Panc1 (cell line): ENCODE results near the gene NHSL1. TPM values are rescaled to one million over a fixed set of nuclear protein-coding genes. Genes with fewer than 3 reads are reported as not detected.

Source experiments
- ATAC-seq: fragments of 200-7000 bp; cut with Tn5 transposase; 2 replicates; pipeline ENCODE4 v1.9.1; 2020; ENCODE audit warnings: mild to moderate bottlenecking, moderate library complexity
- BruUV-seq: library from RNA; stranded (reverse); fragments of 400-500 nt; replicated peaks from 2 replicates; lab custom pipeline; 2021; lab: Mats Ljungman, UMichigan
- CTCF ChIA-PET: fragments of 300-600 bp; sonication (Branson Sonifier 250); formaldehyde crosslinking; loops from one replicate; lab custom pipeline; 2022; ENCODE audit warnings: antibody characterized with exemption; lab: Charles Lee
- POLR2A ChIA-PET: fragments of 300-600 bp; sonication (Branson Sonifier 250); formaldehyde crosslinking; loops from one replicate; lab custom pipeline; 2022; ENCODE audit warnings: antibody characterized with exemption; lab: Charles Lee
- DNase-seq: peaks from one replicate; pipeline ENCODE4 v3.0.0-alpha.2; 2010; ENCODE audit warnings: low read depth, low spot score
- H3K27ac ChIP-seq: 2 replicates; pipeline ENCODE4 v1.5.1; 2011; ENCODE audit warnings: mild to moderate bottlenecking, low read length, inconsistent platforms
- H3K27me3 ChIP-seq: fragments of 200-500 bp; sonication (Bioruptor generic); 2 replicates; pipeline ENCODE4 v1.6.0; 2014; ENCODE audit warnings: low read length, inconsistent platforms; ENCODE audit not compliant: control insufficient read depth, insufficient read depth
- H3K36me3 ChIP-seq: fragments of 200-500 bp; sonication (Bioruptor generic); 2 replicates; pipeline ENCODE4 v1.5.1; 2014; ENCODE audit warnings: inconsistent platforms, mild to moderate bottlenecking, low read length, moderate library complexity; ENCODE audit not compliant: control insufficient read depth, insufficient read depth
- H3K4me1 ChIP-seq: 2 replicates; pipeline ENCODE4 v1.5.1; 2011; ENCODE audit warnings: inconsistent platforms, mild to moderate bottlenecking, low read length, moderate library complexity; ENCODE audit not compliant: control insufficient read depth, insufficient read depth
- H3K4me3 ChIP-seq, 2 experiments: 2 replicates each; pipeline ENCODE4 v1.5.1; 2011 to 2012; ENCODE audit warnings: low read depth in 2 of 2, low read length in 2 of 2, mild to moderate bottlenecking in 2 of 2, inconsistent platforms in 1 of 2, moderate library complexity in 1 of 2
- H3K9me3 ChIP-seq: fragments of 200-500 bp; sonication (Bioruptor generic); 2 replicates; pipeline ENCODE4 v1.5.1; 2014; ENCODE audit warnings: low read depth, mild to moderate bottlenecking, inconsistent platforms, low read length, moderate library complexity; ENCODE audit not compliant: control insufficient read depth, insufficient read depth
- POLR2AphosphoS5 ChIP-seq: IDR thresholded peaks from 2 replicates; pipeline ENCODE4 v1.6.1; 2012; ENCODE audit warnings: mild to moderate bottlenecking, low read depth, low read length, moderate library complexity
- SIN3A ChIP-seq: IDR thresholded peaks from 2 replicates; pipeline ENCODE4 v1.6.1; 2012; ENCODE audit warnings: low read depth, mild to moderate bottlenecking, low read length, moderate library complexity, borderline replicate concordance; ENCODE audit not compliant: insufficient read depth
- TCF7L2 ChIP-seq: IDR thresholded peaks from 2 replicates; pipeline ENCODE4 v1.6.1; 2011; ENCODE audit warnings: mild to moderate bottlenecking, low read depth, low read length, inconsistent platforms
- in situ Hi-C: cut with HindIII; loops from 2 replicates; pipeline ENCODE4 v1.10.0; 2016; ENCODE audit warnings: low sequenced_read_pairs, low pct_unique_long_range_greater_than_20kb
- intact Hi-C: fragments of 100-400 bp; cut with micrococcal nuclease; formaldehyde crosslinking; loops from one replicate; pipeline ENCODE4 v1.10.0; 2022; ENCODE audit not compliant: unreplicated experiment
- total RNA-seq: library from RNA; stranded (reverse); gene quantifications from one replicate; pipeline ENCODE4 v1.2.1, GENCODE V29; 2021; ENCODE audit not compliant: unreplicated experiment
- TF ChIP-seq, protein P1 (sequence below): fragments of 450-650 bp; IDR thresholded peaks from 2 replicates; pipeline ENCODE4 v1.5.1; 2017; ENCODE audit warnings: mild to moderate bottlenecking
- TF ChIP-seq, protein P2 (sequence below), 2 experiments: IDR thresholded peaks; 2 replicates each; pipeline ENCODE4 v1.6.1; 2011 to 2012; ENCODE audit warnings: low read depth in 2 of 2, control low read depth in 1 of 2, low read length in 1 of 2, mild to moderate bottlenecking in 1 of 2, moderate library complexity in 1 of 2; ENCODE audit not compliant: insufficient read depth in 1 of 2

The NHSL1 gene
- total RNA-seq, 1 experiment from 2014 or later: 20.6 TPM

DNA sequence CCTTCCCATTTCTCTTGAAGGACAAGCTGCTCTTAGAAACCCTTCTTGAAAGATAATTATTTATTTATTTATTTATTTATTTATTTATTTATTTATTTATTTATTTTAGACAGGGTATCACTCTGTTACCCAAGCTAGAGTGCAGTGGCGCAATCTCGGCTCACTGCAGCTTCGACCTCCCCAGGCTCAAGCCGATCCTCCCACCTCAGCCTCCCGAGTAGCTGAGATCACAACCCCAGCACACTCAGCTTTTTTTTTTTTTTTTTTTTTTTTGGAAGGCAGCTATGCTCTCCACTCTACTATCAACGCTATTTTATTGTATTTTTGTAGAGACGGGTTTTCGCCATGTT, 96.5 kb downstream of the NHSL1 start:
- ATAC-seq (no peak), DNase-seq (no peak)
- no peaks in the 10 kb centered on the region for H3K27me3 ChIP-seq
- POLR2A ChIA-PET: interaction anchor here (0.6 kb wide), 1 partner anchor 16 kb away, joined by 5 read pairs; no protein-coding TSS in a partner anchor
- in situ Hi-C loops: no loop called here
- no TSS peak for BruUV-seq
- H3K36me3 ChIP-seq: peaks cover 16% of the 10 kb centered on the region
- CTCF ChIA-PET: interaction anchor here (0.5 to 0.6 kb wide), 2 partner anchors 187 to 287 kb away, joined by 3 to 5 read pairs; no protein-coding TSS in a partner anchor
- H3K4me3 ChIP-seq: peak overlapping the region in 1 of 2 experiments; percentile 92; a peak in 2 of 4 replicates
- H3K27ac ChIP-seq: no peak overlapping the region
- no peaks in the 10 kb centered on the region for H3K9me3 ChIP-seq
- peaks cover 6% of the 10 kb centered on the region for H3K4me1 ChIP-seq
- TF ChIP-seq, protein P1, sequence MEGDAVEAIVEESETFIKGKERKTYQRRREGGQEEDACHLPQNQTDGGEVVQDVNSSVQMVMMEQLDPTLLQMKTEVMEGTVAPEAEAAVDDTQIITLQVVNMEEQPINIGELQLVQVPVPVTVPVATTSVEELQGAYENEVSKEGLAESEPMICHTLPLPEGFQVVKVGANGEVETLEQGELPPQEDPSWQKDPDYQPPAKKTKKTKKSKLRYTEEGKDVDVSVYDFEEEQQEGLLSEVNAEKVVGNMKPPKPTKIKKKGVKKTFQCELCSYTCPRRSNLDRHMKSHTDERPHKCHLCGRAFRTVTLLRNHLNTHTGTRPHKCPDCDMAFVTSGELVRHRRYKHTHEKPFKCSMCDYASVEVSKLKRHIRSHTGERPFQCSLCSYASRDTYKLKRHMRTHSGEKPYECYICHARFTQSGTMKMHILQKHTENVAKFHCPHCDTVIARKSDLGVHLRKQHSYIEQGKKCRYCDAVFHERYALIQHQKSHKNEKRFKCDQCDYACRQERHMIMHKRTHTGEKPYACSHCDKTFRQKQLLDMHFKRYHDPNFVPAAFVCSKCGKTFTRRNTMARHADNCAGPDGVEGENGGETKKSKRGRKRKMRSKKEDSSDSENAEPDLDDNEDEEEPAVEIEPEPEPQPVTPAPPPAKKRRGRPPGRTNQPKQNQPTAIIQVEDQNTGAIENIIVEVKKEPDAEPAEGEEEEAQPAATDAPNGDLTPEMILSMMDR: no peak
- TF ChIP-seq POLR2AphosphoS5 (no peak), TCF7L2 (no peak), SIN3A (no peak)
- TF ChIP-seq, protein P2, sequence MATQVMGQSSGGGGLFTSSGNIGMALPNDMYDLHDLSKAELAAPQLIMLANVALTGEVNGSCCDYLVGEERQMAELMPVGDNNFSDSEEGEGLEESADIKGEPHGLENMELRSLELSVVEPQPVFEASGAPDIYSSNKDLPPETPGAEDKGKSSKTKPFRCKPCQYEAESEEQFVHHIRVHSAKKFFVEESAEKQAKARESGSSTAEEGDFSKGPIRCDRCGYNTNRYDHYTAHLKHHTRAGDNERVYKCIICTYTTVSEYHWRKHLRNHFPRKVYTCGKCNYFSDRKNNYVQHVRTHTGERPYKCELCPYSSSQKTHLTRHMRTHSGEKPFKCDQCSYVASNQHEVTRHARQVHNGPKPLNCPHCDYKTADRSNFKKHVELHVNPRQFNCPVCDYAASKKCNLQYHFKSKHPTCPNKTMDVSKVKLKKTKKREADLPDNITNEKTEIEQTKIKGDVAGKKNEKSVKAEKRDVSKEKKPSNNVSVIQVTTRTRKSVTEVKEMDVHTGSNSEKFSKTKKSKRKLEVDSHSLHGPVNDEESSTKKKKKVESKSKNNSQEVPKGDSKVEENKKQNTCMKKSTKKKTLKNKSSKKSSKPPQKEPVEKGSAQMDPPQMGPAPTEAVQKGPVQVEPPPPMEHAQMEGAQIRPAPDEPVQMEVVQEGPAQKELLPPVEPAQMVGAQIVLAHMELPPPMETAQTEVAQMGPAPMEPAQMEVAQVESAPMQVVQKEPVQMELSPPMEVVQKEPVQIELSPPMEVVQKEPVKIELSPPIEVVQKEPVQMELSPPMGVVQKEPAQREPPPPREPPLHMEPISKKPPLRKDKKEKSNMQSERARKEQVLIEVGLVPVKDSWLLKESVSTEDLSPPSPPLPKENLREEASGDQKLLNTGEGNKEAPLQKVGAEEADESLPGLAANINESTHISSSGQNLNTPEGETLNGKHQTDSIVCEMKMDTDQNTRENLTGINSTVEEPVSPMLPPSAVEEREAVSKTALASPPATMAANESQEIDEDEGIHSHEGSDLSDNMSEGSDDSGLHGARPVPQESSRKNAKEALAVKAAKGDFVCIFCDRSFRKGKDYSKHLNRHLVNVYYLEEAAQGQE (IDR thresholded peaks at IDR 0.05; ENCODE audit: insufficient read depth in 1 of 2, low read depth in 2 of 2, low read length in 1 of 2): no peak
- intact Hi-C loops: no loop called here

DNA sequence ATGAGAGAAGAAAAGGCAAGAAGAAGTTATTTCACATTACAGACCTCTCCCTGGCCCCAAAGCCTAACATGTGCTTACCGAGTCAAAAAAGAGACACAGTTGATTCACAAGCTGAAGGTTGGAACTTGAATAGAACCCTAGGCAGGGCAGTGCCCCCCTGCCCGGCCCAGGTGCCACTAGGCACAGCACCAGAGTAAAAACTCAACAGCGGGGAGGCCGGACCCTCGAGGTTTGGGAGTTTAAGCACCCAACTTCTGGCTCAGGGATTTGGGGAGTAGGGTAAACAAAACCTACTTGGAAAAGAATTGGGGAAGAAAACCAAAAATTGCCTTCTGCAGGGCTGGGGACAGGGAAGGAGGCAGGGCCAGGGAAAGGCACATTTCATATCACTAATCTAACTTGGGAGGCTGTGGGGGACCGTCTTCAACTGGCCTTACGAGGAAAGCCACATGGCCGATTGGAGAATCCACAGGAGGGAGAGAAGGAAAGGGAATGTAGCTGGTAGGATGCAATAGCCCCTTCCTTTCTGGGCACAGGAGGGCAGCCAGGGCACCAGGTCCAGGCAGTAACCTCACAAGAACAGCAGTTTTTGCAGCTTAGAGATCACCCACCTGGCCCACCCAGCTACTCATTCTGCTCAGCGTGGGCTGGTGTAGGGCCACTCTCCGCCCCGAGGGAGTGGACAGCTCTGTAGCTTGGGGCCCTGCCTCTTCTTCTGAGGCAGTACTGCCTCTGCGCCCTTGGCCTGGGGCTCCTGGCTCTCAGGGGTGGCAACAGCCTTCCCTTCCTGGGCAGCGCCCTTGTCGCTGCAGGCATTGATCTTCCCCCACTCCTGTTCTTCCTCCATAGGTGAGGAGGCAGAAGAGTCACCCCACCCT, 97.1 kb downstream of the NHSL1 start:
- no peak for TF ChIP-seq POLR2AphosphoS5
- TF ChIP-seq SIN3A: no peak
- TF ChIP-seq, protein P1: no peak
- TF ChIP-seq, protein P2 (IDR thresholded peaks at IDR 0.05; ENCODE audit: insufficient read depth in 1 of 2, low read depth in 2 of 2, low read length in 1 of 2): no peak
- TF ChIP-seq TCF7L2: no peak
- Histone ChIP-seq H3K4me1 (peaks cover 6% of the 10 kb centered on the region), H3K27me3 (no peaks in the 10 kb centered on the region), H3K4me3 (no peak overlapping the region), H3K9me3 (no peaks in the 10 kb centered on the region), H3K36me3 (peaks cover 16% of the 10 kb centered on the region), H3K27ac (no peak overlapping the region)
- ATAC-seq (no peak), DNase-seq (no peak)
- in situ Hi-C loops (no loop called here), intact Hi-C loops (no loop called here)
- BruUV-seq: no TSS peak
- ChIA-PET CTCF (interaction anchor here (0.5 to 0.6 kb wide), 2 partner anchors 187 to 286 kb away, joined by 3 to 5 read pairs; no protein-coding TSS in a partner anchor), POLR2A (interaction anchor here (0.6 kb wide), 1 partner anchor 17 kb away, joined by 5 read pairs; no protein-coding TSS in a partner anchor)
